CMK (cell line): ENCODE data around the gene BAZ2B.

Source experiments
- DNase-seq: peaks from one replicate; pipeline ENCODE4 v3.0.0-alpha.2; 2010; ENCODE audit warnings: low read depth

BAZ2B gene

GRCh38 chr2:159573846-159574606, 42.3 kb downstream of the BAZ2B start:
- no peak for DNase-seq

- no peak for DNase-seq
Observed at GRCh38 chr2:159573294-159573693, 43.1 kb downstream of the BAZ2B start.

- DNase-seq, result no peak
Observed at GRCh38 chr2:159572459-159572858, 43.9 kb downstream of the BAZ2B start.

DNA sequence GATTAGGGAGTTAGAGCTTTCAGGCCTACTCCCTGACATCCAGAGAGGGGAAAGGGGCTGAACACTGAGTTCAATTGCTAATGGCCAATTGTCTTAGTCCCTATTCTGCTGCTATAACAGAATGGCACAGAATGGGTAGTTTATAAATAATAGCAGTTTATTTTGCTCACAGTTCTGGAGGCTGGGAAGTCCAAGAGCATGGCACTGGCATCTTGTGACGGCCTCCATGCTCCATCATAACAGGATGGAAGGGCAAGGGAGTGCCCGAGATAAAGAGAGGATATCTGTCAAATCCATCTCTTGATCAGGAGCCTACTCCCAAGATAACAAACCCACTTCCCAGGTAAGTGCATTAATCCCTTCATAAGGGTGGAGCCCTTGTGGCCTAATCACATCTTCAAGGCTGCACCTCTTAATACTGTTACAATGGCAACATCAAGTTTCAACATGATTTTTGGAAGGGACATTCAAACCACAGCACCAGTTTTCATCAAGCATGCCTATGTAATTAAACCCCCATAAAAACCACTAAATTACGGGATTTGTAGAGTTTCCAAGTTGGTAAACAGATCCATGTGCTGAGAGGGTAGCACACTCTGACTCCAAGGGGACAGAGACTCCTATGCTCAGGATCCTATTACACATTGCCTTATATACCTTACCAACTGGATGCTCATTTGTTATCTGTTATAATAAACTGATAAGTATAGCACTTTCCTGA, 44.6 kb downstream of the BAZ2B start:
- no peak for DNase-seq

GRCh38 chr2:159564081-159564480, 52.3 kb downstream of the BAZ2B start:
- DNase-seq, result no peak

DNA sequence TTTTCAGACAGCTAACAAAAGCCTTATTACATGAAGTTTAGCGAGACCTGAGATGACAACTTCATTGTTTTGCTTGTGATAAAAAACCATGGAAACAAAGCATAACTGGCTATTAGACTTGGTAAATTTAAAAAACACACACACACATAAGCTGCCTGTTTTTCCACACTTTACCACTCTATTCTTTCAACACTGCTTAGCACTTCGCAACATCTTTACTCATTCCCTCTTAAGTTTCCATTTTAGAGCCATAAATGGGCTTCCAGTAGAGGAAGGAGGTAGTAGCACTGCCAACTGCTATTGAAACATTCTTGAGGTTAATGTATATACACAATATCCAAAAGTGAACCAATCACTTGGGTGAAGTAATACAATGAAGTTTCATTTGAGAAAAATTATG, 54.1 kb downstream of the BAZ2B start:
- DNase-seq, result no peak

DNA sequence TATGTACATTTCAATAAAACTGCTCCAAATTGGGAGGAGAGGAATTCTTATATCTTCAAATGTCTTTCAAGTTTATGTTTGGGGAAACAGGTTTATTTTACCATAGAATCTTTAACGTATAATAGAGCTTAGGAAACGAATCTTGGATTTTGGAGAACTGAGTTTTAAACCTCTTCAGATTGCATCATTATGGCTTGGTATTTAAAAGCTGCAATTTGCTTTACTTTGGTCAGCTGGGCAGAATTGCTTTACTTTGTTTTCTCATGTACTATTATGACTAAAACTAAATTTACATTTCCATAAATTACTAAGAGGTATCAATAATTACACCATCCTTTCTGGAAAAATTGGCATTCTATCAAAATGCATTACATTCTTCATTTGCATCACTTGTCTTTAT, 54.6 kb downstream of the BAZ2B start:
- no peak for DNase-seq

- DNase-seq, result no peak
Observed at GRCh38 chr2:159561242-159561641, 55.1 kb downstream of the BAZ2B start.

- no peak for DNase-seq
Observed at GRCh38 chr2:159559034-159559433, 57.3 kb downstream of the BAZ2B start.

DNA sequence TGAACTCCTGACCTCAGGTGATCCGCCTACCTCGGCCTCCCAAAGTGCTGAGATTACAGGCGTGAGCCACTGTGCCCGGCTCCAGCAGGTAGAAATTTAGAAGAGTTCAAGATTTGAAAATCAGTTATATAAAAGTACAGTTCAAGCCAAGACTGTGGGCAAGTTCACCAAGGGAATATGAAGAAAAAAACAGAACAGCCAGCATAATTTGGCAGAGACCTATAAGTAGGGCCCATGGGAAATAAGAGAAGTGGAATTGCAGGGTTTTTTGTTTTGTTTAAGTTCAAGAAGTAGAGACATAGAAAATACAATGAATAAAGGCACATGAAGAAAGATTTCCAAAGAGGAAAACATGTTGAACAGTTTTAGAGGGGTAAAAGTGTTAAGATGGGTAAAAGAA, 57.9 kb downstream of the BAZ2B start:
- DNase-seq, result no peak

GRCh38 chr2:159557437-159558034, 58.8 kb downstream of the BAZ2B start:
- no peak for DNase-seq

DNA sequence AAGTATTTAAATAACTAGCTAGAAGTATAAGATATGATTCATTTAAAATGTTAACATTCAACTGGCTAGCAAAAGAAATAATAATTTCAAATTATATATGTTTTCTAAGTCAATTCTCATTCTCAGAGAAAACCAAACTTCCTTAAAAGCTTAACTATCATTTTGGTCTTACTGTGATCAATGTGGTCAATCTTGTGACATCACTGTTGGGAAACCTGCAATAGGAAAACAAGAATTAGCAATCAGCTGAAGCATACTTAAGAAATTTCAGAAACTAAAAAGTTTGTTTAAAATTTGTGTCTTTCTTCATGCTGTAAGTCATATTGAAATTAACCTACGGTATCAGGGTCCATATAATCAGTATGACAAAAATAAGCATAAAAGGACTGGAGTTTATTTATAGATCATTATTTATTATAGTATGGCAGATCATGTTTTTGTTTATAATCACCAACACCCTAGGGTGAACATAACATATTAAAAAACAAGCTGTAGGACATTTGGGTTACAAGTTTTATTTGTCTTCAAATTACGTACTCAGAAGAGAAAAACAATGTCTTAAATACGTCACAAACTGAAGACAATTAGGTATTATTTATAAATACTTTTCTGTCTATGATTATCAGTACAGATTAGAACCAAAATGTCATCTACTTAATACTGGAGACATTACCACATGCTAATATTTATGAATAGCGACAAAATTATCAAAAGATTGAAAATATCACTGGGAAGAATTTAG, 60.5 kb downstream of the BAZ2B start:
- no peak for DNase-seq

DNA sequence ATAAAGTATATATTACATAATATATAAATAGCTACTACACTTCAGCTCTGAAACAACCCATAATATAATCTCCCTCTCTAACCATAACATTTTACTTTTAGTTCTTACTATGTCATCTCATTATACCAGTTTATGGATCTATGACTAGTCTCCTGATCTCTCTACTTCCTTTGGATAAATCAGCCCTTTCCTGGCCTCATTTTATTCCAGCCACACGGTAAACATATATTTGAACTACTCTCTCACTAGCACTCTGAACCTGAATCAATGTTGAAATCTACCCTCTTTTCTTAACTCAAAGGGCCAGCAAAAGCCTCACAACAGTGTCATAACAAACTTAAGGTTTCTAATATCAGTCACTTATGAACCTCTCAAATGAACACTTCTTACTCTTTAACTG, 62.6 kb downstream of the BAZ2B start:
- no peak for DNase-seq

- DNase-seq, result no peak
Observed at GRCh38 chr2:159551806-159552205, 64.5 kb downstream of the BAZ2B start.

- DNase-seq, result no peak
Observed at GRCh38 chr2:159550231-159550630, 66.1 kb downstream of the BAZ2B start.

- DNase-seq, result no peak
Observed at GRCh38 chr2:159549234-159549633, 67.1 kb downstream of the BAZ2B start.

- DNase-seq, result no peak
Observed at GRCh38 chr2:159546716-159547430, 69.5 kb downstream of the BAZ2B start.

DNA sequence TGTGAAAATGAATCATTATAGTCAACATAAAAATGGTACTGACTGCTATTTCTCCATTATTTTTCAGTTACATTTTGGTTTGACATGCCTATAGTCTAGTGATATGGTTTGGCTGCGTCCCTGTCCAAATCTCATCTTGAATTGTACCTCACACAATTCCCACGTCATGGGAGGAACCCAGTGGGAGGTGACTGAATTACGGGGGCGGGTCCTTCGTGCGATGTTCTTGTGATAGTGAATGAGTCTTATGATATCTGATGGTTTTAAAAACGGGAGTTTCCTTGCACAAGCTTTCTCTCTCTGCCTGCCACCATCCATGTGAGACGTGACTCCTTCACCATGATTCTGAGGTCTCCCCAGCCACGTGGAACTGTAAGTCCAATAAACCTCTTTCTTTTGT, 70.3 kb downstream of the BAZ2B start:
- DNase-seq, result no peak

DNA sequence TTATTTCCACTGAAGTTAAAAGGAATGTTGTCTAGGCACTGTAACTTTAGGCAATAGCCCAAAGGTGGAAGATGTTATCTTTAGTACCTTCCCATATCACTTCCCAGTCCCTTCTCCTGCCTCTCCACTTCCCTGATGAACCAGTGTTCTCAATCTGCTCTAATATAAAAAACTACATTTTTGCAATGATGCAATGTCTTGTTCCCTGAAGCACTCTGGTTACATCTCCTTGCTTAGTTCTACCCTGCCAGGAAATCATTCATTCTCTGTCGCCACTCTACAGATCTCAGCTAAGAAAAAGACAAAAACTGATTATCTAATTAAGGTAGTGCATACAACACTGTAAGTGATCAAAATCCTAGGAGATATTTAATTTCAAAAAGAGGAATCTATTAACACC, 71.3 kb downstream of the BAZ2B start:
- no peak for DNase-seq

GRCh38 chr2:159542101-159542500, 74.2 kb downstream of the BAZ2B start:
- DNase-seq, result no peak

DNA sequence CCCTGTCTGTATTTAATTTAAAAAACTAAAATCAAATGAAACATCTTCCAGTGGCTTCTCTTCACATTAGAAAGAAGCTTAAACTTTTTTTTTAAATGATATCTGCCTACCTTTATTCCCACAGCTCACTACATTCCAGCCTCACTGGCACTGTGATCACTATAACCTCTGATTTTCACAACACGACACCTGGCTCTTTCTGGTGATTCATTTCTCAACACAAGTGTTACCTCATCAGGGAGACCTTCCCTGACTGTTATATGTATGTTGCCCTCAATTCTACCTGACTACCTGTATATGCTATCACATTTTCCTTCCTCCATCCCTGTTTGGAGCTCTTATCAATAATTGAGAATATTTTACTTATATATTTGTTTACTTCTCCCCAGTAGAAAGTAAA, 76.6 kb downstream of the BAZ2B start:
- no peak for DNase-seq

GRCh38 chr2:159538801-159539200, 77.5 kb downstream of the BAZ2B start:
- DNase-seq, result no peak
